ENCODE results near the gene SST. TPM values are rescaled to one million over a fixed set of nuclear protein-coding genes. Genes with fewer than 3 reads are reported as not detected.
"Not testable (repeated sequence)": the region's sequence is repeated elsewhere in the genome, so short reads cannot be mapped to it uniquely, and the experiment has no call there.

The SST gene
- polyA plus RNA-seq, 6 donors from 2014 or later: not detected

DNA sequence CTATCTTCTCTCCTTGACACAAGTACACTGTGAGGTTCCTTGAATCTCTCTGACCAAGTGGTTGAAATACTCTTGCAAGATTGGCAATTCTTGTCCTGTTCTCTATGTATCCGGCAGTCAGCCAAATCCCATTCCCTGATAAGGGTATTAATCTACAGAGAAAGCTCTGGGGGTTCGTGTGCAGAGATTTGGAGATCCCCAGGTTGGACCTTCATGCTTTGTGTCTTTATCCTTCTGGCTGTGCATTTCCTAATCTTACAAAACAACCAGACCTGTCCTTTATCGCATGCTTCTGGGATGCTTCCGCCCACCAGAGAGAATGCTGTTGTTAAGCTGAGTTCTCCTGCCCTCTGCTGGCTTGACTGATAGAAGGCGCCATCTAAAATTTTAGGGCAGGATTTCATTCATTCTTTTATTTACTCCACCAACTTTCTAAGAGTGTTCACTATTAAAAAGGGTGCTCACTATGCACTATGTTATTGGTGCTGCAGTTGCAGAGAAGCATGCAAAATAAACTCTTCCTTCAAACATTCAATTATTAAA is 8.6 kb upstream of the SST start:
- no peak overlapping the region for H3K4me3 Mint-ChIP-seq
- H3K9me3 Mint-ChIP-seq: no peaks in the 10 kb centered on the region
- H3K27me3 Mint-ChIP-seq: peaks cover 27 to 68% (median 43%) of the 10 kb centered on the region in 3 donors
- H3K36me3 Mint-ChIP-seq: no peaks in the 10 kb centered on the region
- DNase-seq (peak; percentile 11), ATAC-seq (ENCODE audit: low read depth in 2 of 2) (no peak)
- no peak overlapping the region for H3K27ac Mint-ChIP-seq
- H3K4me1 Mint-ChIP-seq: peaks cover 0 to 6% (median 4%) of the 10 kb centered on the region in 3 donors

DNA sequence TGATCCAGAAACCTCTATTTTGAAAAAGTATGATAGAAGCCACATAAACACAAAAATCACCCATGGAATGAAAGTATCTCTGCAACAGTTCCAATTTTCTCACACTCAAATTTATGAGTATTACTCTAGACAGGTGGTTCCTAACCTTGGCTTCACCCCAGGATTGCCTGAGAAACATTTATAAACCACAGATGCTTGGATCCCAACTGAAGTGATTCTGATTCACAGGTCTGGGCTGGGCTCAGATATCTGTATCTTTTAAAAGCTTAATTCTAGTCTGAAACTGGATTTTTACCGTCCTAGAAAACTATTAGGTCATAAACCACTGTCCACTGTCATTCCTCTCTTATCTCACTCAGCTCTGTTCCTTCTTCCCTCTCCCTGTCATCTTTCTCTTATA is 7.4 kb upstream of the SST start:
- ATAC-seq (ENCODE audit: low read depth in 2 of 2): no peak
- no peak for DNase-seq
- no peaks in the 10 kb centered on the region for H3K9me3 Mint-ChIP-seq
- H3K4me1 Mint-ChIP-seq: peaks cover 0 to 6% (median 4%) of the 10 kb centered on the region in 3 donors
- no peak overlapping the region for H3K4me3 Mint-ChIP-seq
- H3K27me3 Mint-ChIP-seq: peaks cover 34 to 68% (median 40%) of the 10 kb centered on the region in 3 donors
- H3K27ac Mint-ChIP-seq: no peak overlapping the region
- no peaks in the 10 kb centered on the region for H3K36me3 Mint-ChIP-seq

DNA sequence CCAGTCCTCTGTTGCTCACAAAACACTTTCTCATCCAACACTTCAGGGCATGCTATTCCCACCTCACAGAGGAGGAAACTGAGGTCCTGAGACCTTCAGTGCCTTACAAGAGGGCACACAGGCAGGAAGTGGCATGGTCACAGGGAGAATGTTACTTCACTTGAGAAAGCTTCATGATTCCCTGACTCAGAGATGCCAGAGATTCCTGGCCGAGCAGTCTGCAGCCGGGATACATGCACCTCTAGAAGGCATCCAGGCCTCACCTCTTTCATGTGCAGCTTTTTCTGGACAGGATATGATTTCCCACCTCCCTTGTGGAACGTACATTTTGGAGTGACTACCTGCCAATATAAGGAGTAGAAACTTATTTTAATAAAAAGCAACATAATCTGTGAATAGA is 2.8 kb upstream of the SST start:
- H3K4me1 Mint-ChIP-seq: no peaks in the 10 kb centered on the region
- no peak overlapping the region for H3K27ac Mint-ChIP-seq
- H3K36me3 Mint-ChIP-seq: no peaks in the 10 kb centered on the region
- DNase-seq (no peak), ATAC-seq (ENCODE audit: low read depth in 2 of 2) (no peak)
- no peak overlapping the region for H3K4me3 Mint-ChIP-seq
- H3K27me3 Mint-ChIP-seq: peaks cover 51 to 77% (median 62%) of the 10 kb centered on the region in 3 donors
- peaks cover 0 to 4% (median 0%) of the 10 kb centered on the region in 7 donors for H3K9me3 Mint-ChIP-seq

DNA sequence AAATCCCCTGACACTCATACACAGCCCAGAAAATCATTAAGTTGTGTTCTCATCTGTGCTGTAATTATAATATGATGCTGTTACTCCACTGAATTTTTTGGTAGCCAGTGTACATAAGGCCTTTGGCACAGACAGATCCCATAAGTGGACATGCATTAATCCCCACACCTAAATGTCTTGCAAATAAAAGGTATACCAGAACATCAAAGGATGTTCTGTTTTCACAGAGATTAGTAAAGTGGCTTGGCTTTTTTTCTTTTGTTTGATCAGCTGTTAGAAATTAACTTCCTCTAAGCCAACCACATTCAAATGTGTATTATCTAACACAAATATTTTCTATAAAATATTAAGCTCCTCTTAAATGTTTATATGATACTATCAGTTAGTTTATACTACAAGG is 2.7 kb downstream of the SST start:
- no peak overlapping the region for H3K4me3 Mint-ChIP-seq
- DNase-seq: no peak
- peaks cover 0 to 7% of the 10 kb centered on the region in 2 donors for H3K36me3 Mint-ChIP-seq
- H3K27me3 Mint-ChIP-seq: peaks cover 39 to 45% (median 45%) of the 10 kb centered on the region in 3 donors
- ATAC-seq (ENCODE audit: low read depth in 2 of 2): no peak
- peaks cover 4 to 9% (median 5%) of the 10 kb centered on the region in 7 donors for H3K9me3 Mint-ChIP-seq
- no peak overlapping the region for H3K27ac Mint-ChIP-seq
- peaks cover 8 to 11% (median 9%) of the 10 kb centered on the region in 3 donors for H3K4me1 Mint-ChIP-seq

DNA sequence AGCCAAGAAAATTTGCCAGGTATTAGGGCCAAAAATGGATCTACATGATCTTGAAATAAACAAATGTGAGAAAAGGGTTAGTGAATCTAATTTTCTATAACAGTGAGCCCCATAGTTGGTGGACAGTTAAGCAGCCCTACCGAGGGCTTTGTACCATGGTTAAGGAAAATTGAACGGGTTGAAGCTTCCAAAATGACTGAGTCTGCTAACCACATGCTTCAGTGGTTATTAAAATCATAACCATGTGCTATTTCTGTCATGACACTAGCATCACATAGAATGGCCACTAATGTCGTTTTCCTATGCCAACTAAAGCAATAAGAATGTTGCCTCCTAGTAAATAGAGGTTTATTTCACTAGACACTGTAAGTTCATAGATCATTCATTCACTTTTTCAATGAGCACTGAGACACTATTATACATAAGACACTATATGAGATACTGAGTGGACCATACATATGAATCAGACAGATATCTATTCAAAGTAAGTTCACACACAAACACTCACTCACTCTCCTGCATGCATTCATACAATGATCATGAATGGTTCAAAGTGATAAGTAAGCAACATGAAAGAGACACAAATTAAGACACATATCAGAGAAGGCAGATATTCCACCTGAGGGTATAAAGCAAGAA is 4.3 kb downstream of the SST start:
- DNase-seq (no peak), ATAC-seq (ENCODE audit: low read depth in 2 of 2) (no peak)
- Mint-ChIP-seq H3K9me3 (peaks cover 5 to 25% (median 11%) of the 10 kb centered on the region in 7 donors), H3K27me3 (peaks cover 23 to 30% (median 30%) of the 10 kb centered on the region in 3 donors), H3K4me1 (peaks cover 8 to 11% (median 9%) of the 10 kb centered on the region in 3 donors), H3K4me3 (no peak overlapping the region), H3K27ac (no peak overlapping the region), H3K36me3 (peaks cover 0 to 7% of the 10 kb centered on the region in 2 donors)

DNA sequence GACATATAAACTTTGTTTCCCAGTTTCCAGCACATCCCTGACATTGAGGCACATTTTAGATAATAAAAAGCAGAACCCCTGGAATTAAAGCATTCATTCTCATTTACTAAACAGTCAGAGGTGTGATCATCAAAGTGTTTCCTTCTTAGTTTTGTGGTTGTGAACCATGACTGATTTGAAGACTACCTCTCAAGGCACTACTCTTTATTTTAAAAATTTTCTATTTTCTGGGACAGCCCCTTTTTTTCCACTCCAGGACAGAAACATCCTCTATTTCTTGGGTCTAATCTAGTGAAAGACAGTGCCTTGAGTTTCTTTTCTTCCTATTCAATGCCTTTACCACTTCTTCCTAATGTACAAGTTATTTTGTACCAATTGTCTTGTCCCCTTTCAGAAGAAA is 5.2 kb downstream of the SST start:
- Mint-ChIP-seq H3K4me3 (no peak overlapping the region), H3K9me3 (peaks cover 5 to 34% (median 15%) of the 10 kb centered on the region in 7 donors), H3K27me3 (peaks cover 16 to 22% (median 22%) of the 10 kb centered on the region in 3 donors), H3K36me3 (peaks cover 0 to 7% of the 10 kb centered on the region in 2 donors), H3K4me1 (peaks cover 8 to 11% (median 9%) of the 10 kb centered on the region in 3 donors), H3K27ac (no peak overlapping the region)
- no peak for ATAC-seq (ENCODE audit: low read depth in 2 of 2)
- no peak for DNase-seq

DNA sequence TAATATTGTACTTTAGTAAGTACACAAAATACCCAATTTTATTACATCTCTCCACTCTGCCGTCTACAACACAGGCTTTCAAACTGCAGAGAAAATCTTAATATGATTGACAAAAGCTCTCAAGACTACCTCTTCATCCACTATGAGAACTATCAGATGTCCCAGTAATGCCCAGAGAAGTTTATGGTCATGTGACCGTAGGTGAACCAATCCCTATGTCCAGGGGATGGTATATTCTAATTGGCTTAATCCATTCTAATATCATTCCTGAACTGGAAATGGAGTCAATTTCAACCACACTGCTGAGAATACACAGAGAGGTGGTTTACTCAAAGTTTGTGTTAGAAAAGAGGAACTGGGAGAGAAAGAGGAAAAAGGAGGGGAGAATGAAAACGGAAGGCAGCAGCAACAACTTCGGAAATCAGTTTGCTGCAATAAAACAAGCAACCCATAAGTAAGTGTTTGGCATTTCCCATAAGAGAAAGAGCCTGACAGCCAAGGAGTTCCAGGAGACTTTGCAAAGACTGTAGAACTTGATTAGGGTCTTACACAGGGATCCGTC is 7.3 kb downstream of the SST start:
- Mint-ChIP-seq H3K36me3 (peaks cover 0 to 7% of the 10 kb centered on the region in 2 donors), H3K27me3 (peaks cover 8 to 14% (median 8%) of the 10 kb centered on the region in 3 donors), H3K9me3 (peaks cover 5 to 38% (median 15%) of the 10 kb centered on the region in 7 donors), H3K4me1 (peaks cover 8 to 11% (median 9%) of the 10 kb centered on the region in 3 donors), H3K27ac (peak overlapping the region in 1 of 6 donors; percentile 8), H3K4me3 (peak overlapping the region in 4 of 8 donors; percentile 3 to 37 (median 10))
- DNase-seq: no peak
- peak in 1 of 2 donors; percentile 36 for ATAC-seq (ENCODE audit: low read depth in 2 of 2)

DNA sequence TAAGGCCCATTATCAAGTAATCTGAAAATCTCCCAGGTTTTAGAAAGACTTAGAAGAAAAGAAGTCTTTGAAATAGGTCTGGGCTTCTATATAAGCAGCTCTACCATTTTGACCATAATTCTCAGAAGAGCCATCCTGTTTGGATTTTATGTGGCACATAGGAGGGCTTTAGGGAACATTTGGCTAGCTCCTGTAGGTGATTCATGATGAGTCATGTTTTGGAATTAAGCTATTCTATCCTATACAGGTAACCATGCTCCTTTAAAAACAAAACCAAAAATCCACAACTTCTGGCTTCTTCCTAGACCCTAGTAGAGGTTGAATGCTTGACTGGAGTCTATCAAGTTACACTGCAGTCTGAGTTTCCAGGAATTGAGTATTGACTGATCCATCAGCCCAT is 8.9 kb downstream of the SST start:
- H3K4me3 Mint-ChIP-seq: no peak overlapping the region
- no peak overlapping the region for H3K27ac Mint-ChIP-seq
- DNase-seq (no peak), ATAC-seq (ENCODE audit: low read depth in 2 of 2) (no peak)
- peaks cover 0 to 7% of the 10 kb centered on the region in 2 donors for H3K36me3 Mint-ChIP-seq
- H3K9me3 Mint-ChIP-seq: peaks cover 5 to 38% (median 15%) of the 10 kb centered on the region in 7 donors
- H3K27me3 Mint-ChIP-seq: peaks cover 5 to 15% (median 11%) of the 10 kb centered on the region in 3 donors
- H3K4me1 Mint-ChIP-seq: peaks cover 8 to 11% (median 9%) of the 10 kb centered on the region in 3 donors

DNA sequence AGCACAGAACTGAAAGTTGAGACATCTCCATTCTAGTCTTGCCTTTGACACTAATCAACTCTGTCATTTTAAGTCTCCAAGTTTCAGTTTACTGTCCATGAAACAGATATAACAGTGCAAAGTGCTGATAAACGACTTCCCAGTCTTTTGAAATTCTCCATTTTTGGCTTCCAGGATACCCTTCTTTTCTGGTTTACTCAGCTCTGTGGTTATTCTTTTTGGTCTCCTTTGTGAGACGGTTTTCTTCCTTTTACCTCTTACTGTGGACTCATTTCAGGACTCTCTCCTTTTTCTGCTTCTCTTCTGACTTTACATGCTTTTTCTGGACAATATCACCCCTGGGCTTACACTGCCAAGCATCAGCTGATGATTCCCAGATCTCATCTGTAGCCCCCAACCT is 18.9 kb downstream of the SST start:
- no peaks in the 10 kb centered on the region for H3K36me3 Mint-ChIP-seq
- DNase-seq: no peak
- H3K9me3 Mint-ChIP-seq: peaks cover 0 to 3% (median 0%) of the 10 kb centered on the region in 7 donors
- H3K27ac Mint-ChIP-seq: no peak overlapping the region
- no peaks in the 10 kb centered on the region for H3K4me1 Mint-ChIP-seq
- H3K4me3 Mint-ChIP-seq: no peak overlapping the region
- H3K27me3 Mint-ChIP-seq: peaks cover 52 to 68% (median 63%) of the 10 kb centered on the region in 3 donors
- no peak for ATAC-seq (ENCODE audit: low read depth in 2 of 2)

DNA sequence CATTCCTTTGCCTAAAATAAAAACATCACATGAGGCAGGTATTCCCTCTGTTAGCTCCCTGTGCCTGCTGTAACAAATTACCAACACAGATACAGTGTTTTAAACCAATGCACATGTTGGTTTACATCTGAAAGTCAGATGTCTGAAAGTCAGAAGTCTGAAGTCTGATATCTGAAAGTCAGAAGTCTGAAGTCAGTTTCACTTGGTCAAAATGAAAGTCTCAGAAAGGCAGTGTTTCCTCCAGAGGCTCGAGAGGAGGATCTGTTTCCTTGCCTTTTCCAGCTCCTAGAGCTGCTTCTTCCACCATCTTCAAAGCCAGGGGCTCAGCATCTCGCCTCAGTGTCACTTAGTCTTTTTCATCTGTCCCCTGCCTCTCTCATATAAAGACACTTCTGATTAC is 22.0 kb downstream of the SST start:
- Mint-ChIP-seq H3K27me3 (peaks cover 44 to 62% (median 60%) of the 10 kb centered on the region in 3 donors), H3K9me3 (peaks cover 0 to 7% (median 0%) of the 10 kb centered on the region in 7 donors), H3K36me3 (no peaks in the 10 kb centered on the region), H3K27ac (no peak overlapping the region), H3K4me3 (no peak overlapping the region), H3K4me1 (no peaks in the 10 kb centered on the region)
- no peak for ATAC-seq (ENCODE audit: low read depth in 2 of 2)
- DNase-seq: no peak

DNA sequence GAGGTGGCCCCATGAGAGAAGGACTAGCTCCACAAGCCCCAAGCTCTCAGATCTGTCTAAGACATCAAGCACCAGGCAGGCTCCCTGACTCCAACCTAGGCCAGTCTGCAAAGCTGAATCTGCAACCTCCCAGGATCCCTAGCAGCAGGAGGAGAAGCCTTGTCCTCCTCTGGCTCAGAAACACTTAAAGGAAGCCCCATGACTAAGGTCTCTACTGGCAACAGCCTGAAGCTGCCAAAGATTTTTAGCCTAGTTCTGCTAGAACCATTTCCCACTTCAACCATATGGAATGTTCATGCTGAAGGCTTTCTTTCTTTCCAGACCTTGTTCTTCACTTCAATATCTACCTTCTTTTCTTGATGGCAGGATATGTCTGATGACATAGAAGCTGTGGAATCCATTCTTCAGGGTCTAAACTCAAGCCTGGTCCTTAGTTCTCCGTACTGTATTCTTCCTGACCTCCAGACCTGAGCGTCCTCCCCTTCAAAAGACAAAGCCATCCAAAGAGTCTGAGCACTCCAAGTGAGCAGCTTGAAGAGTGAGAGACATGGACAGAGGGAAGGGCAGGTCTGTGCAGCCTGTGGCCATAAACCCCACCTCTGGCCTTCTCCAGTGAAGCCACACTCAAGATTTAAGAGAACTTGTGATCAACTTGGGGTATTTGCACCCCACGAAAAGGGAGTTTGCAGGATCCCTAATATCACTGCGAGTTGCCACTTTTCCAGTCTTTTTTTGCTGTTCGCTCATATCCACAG is 23.1 kb downstream of the SST start:
- H3K36me3 Mint-ChIP-seq: no peaks in the 10 kb centered on the region
- peaks cover 44 to 57% (median 51%) of the 10 kb centered on the region in 3 donors for H3K27me3 Mint-ChIP-seq
- H3K4me1 Mint-ChIP-seq: no peaks in the 10 kb centered on the region
- H3K9me3 Mint-ChIP-seq: peaks cover 0 to 7% (median 0%) of the 10 kb centered on the region in 7 donors
- no peak for DNase-seq
- no peak for ATAC-seq (ENCODE audit: low read depth in 2 of 2)
- H3K27ac Mint-ChIP-seq: no peak overlapping the region
- no peak overlapping the region for H3K4me3 Mint-ChIP-seq

DNA sequence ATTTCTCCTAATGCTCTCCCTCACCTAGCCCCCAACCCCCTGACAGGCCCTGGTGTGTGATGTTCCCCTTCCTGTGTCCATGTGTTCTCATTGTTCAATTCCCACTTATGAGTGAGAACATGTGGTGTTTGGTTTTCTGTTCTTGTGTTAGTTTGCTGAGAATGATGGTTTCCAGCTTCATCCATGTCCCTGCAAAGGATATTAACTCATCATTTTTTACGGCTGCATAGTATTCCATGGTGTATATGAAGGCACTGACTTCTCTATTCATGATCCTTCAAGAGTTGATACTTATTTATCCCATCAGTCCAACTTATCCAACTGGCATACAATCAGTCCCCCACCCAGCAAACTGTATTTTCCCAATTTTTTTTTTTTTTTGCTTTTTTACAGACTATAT is 24.8 kb downstream of the SST start:
- H3K4me1 Mint-ChIP-seq; H3K36me3 Mint-ChIP-seq; ATAC-seq (ENCODE audit: low read depth in 2 of 2); H3K4me3 Mint-ChIP-seq; H3K9me3 Mint-ChIP-seq; DNase-seq: not testable (repeated sequence)
- peaks cover 39 to 46% (median 41%) of the 10 kb centered on the region in 3 donors for H3K27me3 Mint-ChIP-seq
- peak overlapping the region in 1 of 6 donors; percentile 43 for H3K27ac Mint-ChIP-seq

DNA sequence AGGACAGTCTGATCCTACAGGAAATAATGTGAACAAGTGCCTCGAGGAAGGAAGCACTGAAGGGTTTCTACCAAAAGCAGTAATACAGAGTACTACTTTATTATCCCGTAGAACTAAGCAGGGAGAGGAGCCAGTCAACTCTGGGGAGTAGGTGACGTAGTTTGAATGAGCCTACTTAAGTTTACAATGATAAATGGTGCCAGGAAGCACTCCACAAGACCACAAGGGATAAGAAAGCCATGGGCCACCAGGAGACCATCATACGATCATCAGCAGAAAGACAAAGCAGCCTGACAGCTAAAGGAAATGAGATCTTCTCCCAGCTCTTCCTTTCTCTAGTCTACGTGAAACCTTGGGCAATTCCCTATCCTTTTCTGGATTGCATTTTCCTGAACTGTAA is 27.3 kb downstream of the SST start:
- ATAC-seq (ENCODE audit: low read depth in 2 of 2) (no peak), DNase-seq (no peak)
- Mint-ChIP-seq H3K4me1 (no peaks in the 10 kb centered on the region), H3K9me3 (peaks cover 0 to 20% (median 5%) of the 10 kb centered on the region in 7 donors), H3K4me3 (no peak overlapping the region), H3K36me3 (no peaks in the 10 kb centered on the region), H3K27ac (no peak overlapping the region), H3K27me3 (peaks cover 32 to 55% (median 36%) of the 10 kb centered on the region in 3 donors)

Data from naive B cell (primary cell).